Measurements from ENCODE around the gene ARFGAP3. TPM values are rescaled to one million over a fixed set of nuclear protein-coding genes. Genes with fewer than 3 reads are reported as not detected.
A peak's percentile ranks its signal among the peaks of the same experiment; 100 is the strongest.

Gene ARFGAP3
- total and polyA plus RNA-seq, 11 donors, result 13.3 to 34.0 (median 25.1) TPM

DNA sequence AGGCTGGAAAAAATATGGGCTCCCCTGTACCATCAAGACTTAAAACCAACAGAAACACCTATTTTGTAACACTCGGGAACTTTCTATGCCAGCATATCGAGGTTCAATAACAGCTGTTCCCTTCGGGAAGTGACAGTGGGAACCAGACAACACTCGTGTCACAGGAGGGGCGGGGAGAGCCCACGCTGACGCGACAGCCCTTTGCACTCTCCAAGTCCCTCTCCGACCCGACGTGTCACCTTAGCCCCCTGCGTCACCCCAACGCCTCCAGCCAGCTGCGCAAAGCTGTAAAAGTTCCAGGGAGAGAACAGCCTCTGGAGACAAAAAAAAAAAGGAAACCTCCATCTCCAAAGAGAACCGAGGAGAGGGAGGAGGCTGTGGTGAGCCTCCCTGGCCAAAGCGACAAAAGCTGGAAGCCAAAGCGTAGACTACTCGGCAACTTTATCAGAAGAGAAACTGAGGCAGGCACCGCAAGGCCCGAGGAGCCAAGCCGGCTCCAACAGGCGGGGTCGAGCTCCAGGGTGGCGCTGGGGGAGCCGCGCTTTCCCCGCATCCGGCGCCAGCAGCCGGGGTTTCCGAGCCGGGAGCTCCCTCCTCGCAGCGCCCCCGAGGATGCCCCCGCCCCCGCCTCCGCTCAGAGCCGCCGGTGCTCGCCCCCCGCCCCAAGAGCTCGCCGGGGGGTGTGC, 751 bp downstream of the ARFGAP3 start:
- TF ChIP-seq POLR2A (IDR thresholded peaks at IDR 0.05), result no peak
- TF ChIP-seq, protein P1, sequence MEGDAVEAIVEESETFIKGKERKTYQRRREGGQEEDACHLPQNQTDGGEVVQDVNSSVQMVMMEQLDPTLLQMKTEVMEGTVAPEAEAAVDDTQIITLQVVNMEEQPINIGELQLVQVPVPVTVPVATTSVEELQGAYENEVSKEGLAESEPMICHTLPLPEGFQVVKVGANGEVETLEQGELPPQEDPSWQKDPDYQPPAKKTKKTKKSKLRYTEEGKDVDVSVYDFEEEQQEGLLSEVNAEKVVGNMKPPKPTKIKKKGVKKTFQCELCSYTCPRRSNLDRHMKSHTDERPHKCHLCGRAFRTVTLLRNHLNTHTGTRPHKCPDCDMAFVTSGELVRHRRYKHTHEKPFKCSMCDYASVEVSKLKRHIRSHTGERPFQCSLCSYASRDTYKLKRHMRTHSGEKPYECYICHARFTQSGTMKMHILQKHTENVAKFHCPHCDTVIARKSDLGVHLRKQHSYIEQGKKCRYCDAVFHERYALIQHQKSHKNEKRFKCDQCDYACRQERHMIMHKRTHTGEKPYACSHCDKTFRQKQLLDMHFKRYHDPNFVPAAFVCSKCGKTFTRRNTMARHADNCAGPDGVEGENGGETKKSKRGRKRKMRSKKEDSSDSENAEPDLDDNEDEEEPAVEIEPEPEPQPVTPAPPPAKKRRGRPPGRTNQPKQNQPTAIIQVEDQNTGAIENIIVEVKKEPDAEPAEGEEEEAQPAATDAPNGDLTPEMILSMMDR (IDR thresholded peaks at IDR 0.05), result no peak
- Histone ChIP-seq H3K4me3 (peak overlapping the region; percentile 72 to 95 (median 90)), H3K4me1 (peaks cover 0 to 35% (median 18%) of the 10 kb centered on the region in 12 donors), H3K9me3 (no peaks in the 10 kb centered on the region), H3K27ac (peak overlapping the region; percentile 87 to 98 (median 98)), H3K36me3 (peaks cover 0 to 4% (median 0%) of the 10 kb centered on the region in 9 donors), H3K27me3 (no peaks in the 10 kb centered on the region)
- peak; percentile 71 to 81 (median 75) for DNase-seq
- WGBS, 4 donors, result 0 to 1% (median 0%) methylated on average over 24 to 44 of the region's 44 CpGs
- intact Hi-C loops (cut with DNase I), result loop anchor here in 3 of 10 donors (5.0 to 10.0 kb wide), 3 partner anchors 72 to 209 kb away; partner anchors contain the start of gene CYB5R3 (in 1 of the 3)
- ATAC-seq, result peak; percentile 19 to 61 (median 32)

DNA sequence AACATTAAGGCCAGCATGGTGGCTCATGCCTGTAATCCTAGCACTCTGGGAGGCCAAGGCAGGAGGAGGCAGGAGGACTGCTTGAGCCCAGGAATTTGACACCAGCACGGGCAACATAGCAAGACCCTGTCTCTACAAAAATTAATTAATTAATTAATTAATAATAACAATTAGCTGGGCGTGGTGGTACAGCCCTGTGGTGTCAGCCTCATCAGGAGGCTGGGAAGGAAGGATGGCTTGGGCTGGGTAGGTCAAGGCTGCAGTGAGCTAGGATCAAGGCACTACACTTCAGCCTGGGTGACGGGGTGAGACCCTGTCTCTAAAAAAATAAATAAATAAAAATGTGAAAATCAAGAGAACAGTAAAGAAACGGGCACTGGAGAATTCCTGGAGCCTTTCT, 1.4 kb downstream of the ARFGAP3 start:
- intact Hi-C loops (cut with DNase I), result loop anchor here in 3 of 10 donors (5.0 to 10.0 kb wide), 3 partner anchors 71 to 208 kb away; partner anchors contain the start of gene CYB5R3 (in 1 of the 3)
- ATAC-seq (no peak), DNase-seq (no peak)
- Histone ChIP-seq H3K27me3 (no peaks in the 10 kb centered on the region), H3K9me3 (no peaks in the 10 kb centered on the region), H3K36me3 (peaks cover 0 to 8% (median 0%) of the 10 kb centered on the region in 9 donors), H3K27ac (peak overlapping the region in 11 of 12 donors; percentile 87 to 98 (median 98)), H3K4me3 (peak overlapping the region; percentile 72 to 95 (median 90)), H3K4me1 (peaks cover 0 to 33% (median 18%) of the 10 kb centered on the region in 12 donors)
- TF ChIP-seq, protein P1 (IDR thresholded peaks at IDR 0.05), result no peak
- no peak for TF ChIP-seq POLR2A (IDR thresholded peaks at IDR 0.05)
- WGBS, 4 donors, result 37 to 48% (median 46%) methylated on average over 4 of the region's 4 CpGs

DNA sequence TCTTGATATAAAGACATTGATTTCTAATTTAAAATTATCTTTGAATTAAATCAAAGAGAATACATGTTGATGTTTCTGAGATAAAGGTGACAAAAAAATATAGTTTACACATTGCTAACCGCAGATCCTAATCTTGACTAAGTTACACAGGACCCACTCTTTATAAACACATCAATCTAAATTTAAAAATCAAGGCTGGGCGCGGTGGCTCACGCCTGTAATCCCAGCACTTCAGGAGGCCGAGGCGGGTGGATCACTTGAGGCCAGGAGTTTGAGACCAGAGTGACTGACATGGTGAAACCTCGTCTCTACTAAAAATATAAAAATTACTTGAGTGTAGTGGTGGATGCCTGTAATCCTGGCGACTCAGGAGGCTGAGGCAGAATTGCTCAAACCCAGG, 1.9 kb downstream of the ARFGAP3 start:
- 81 to 84% (median 82%) methylated on average over 8 of the region's 8 CpGs for WGBS, 4 donors
- intact Hi-C loops (cut with DNase I), result loop anchor here in 3 of 10 donors (5.0 to 10.0 kb wide), 3 partner anchors 70 to 208 kb away; partner anchors contain the start of gene CYB5R3 (in 1 of the 3)
- Histone ChIP-seq H3K9me3 (no peaks in the 10 kb centered on the region), H3K27me3 (no peaks in the 10 kb centered on the region), H3K4me1 (peaks cover 0 to 28% (median 18%) of the 10 kb centered on the region in 12 donors), H3K36me3 (peaks cover 0 to 9% (median 0%) of the 10 kb centered on the region in 9 donors), H3K27ac (peak overlapping the region in 7 of 12 donors; percentile 87 to 98 (median 98)), H3K4me3 (peak overlapping the region in 7 of 12 donors; percentile 79 to 95 (median 92))
- TF ChIP-seq, protein P1 (IDR thresholded peaks at IDR 0.05), result no peak
- DNase-seq, result no peak
- ATAC-seq, result no peak

DNA sequence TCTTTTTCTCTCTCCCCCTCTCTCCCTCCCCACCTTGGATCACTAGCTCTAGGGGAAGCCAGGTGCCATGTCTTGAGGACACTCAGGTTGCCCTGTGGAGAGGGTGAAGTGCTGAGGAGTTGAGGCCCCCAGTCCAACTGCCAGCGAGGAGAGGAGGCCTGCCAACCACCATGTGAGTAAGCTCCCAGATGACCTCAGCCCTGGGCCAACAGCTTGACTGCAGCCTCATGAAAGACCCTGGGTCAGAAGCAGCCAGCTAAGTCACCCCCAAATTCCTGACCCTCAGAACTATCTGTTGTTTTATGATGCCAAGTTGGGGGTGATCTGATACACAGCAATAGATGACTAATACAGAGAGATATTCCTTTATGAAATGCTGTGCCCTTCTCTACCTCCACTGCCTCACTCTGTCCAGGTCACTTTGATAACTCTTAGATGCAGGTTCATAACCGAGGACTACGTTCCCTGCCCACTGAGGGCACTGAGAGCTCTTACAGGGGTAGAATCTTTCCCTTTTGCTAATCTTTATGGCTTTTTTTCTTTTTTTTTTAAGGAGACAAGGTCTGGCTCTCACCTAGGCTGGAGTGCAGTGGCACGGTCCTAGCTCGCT, 8.0 kb downstream of the ARFGAP3 start:
- intact Hi-C loops (cut with DNase I), result no loop called here
- WGBS, 4 donors, result 79 to 87% (median 84%) methylated on average over 5 of the region's 5 CpGs
- H3K27me3 ChIP-seq, result no peaks in the 10 kb centered on the region

More for the DNA sequence above, 8.0 kb downstream of the ARFGAP3 start:
- no peak overlapping the region for H3K27ac ChIP-seq
- ATAC-seq (peak in 3 of 4 donors; percentile 24 to 54 (median 35)), DNase-seq (no peak)
- H3K36me3 ChIP-seq, result peaks cover 0 to 35% (median 28%) of the 10 kb centered on the region in 9 donors
- H3K4me1 ChIP-seq, result peaks cover 0 to 9% (median 0%) of the 10 kb centered on the region in 12 donors
- H3K9me3 ChIP-seq, result no peaks in the 10 kb centered on the region
- TF ChIP-seq, protein P1 (IDR thresholded peaks at IDR 0.05), result no peak
- TF ChIP-seq POLR2A (IDR thresholded peaks at IDR 0.05), result no peak
- no peak overlapping the region for H3K4me3 ChIP-seq

Measured in heart left ventricle (tissue), 16 donors.